ENCODE results near the gene SAP30BP.

DNA sequence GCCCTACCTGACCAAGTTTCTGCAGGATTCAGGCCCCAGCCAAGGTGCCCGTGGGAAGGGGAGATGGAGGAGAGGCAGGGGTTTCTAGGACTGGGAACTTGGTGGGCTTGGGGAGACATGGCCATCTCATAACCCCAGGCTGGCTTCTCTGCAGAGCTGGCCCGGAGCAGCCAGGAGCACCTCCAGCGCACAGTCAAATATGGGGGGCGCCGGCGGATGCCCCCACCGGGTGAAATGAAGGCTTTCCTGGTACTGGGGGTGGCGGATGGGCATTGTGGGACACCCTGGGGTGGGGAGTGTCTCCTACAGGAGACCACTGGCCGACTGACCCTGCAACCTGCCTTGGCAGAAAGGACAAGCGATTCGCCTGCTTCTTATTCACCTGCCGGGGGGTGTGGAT is 43.1 kb upstream of the SAP30BP start:
- TF ChIP-seq, protein P1, sequence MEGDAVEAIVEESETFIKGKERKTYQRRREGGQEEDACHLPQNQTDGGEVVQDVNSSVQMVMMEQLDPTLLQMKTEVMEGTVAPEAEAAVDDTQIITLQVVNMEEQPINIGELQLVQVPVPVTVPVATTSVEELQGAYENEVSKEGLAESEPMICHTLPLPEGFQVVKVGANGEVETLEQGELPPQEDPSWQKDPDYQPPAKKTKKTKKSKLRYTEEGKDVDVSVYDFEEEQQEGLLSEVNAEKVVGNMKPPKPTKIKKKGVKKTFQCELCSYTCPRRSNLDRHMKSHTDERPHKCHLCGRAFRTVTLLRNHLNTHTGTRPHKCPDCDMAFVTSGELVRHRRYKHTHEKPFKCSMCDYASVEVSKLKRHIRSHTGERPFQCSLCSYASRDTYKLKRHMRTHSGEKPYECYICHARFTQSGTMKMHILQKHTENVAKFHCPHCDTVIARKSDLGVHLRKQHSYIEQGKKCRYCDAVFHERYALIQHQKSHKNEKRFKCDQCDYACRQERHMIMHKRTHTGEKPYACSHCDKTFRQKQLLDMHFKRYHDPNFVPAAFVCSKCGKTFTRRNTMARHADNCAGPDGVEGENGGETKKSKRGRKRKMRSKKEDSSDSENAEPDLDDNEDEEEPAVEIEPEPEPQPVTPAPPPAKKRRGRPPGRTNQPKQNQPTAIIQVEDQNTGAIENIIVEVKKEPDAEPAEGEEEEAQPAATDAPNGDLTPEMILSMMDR (IDR thresholded peaks at IDR 0.05; ENCODE audit: low read depth, low read length) = no peak
- TF ChIP-seq POLR2A (IDR thresholded peaks at IDR 0.05; ENCODE audit: extremely low read depth, insufficient read length) = no peak
- TF ChIP-seq, protein P2, sequence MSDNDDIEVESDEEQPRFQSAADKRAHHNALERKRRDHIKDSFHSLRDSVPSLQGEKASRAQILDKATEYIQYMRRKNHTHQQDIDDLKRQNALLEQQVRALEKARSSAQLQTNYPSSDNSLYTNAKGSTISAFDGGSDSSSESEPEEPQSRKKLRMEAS (IDR thresholded peaks at IDR 0.05; ENCODE audit: low read depth, low read length) = no peak
- no peak for TF ChIP-seq MYC (IDR thresholded peaks at IDR 0.05; ENCODE audit: low read depth, low read length)

Measured in NB4 (cell line).